PC-3 (cell line): ENCODE results near the gene KDM4C. TPM values are rescaled to one million over a fixed set of nuclear protein-coding genes. Genes with fewer than 3 reads are reported as not detected.

Experiments
- ATAC-seq: fragments of 200-7000 bp; cut with Tn5 transposase; 2 replicates; pipeline ENCODE4 v1.9.1; 2020; ENCODE audit warnings: mild to moderate bottlenecking, moderate library complexity
- BruUV-seq: library from RNA; stranded (reverse); fragments of 400-500 nt; replicated peaks from 2 replicates; lab custom pipeline; 2021; lab: Mats Ljungman, UMichigan
- CTCF ChIA-PET: fragments of 300-600 bp; sonication (Branson Sonifier 250); formaldehyde crosslinking; loops from one replicate; lab custom pipeline; 2022; ENCODE audit warnings: antibody characterized with exemption; lab: Charles Lee
- POLR2A ChIA-PET: fragments of 300-600 bp; sonication (Branson Sonifier 250); formaldehyde crosslinking; loops from one replicate; lab custom pipeline; 2022; ENCODE audit warnings: antibody characterized with exemption; ENCODE audit not compliant: unreplicated experiment; lab: Charles Lee
- DNase-seq: peaks from one replicate; pipeline ENCODE4 v3.0.0-alpha.2; 2015
- H2AFZ ChIP-seq: fragments of 300-600 bp; sonication (generic); 2 replicates; pipeline ENCODE4 v1.6.0; 2016; ENCODE audit warnings: antibody characterized with exemption, low read length
- H3F3A ChIP-seq: fragments of 300-600 bp; sonication (generic); one replicate; pipeline ENCODE4 v1.6.0; 2017; ENCODE audit warnings: antibody characterized with exemption, low read length, control low read depth, mild to moderate bottlenecking; ENCODE audit not compliant: unreplicated experiment
- H3K27ac ChIP-seq: fragments of 300-600 bp; sonication (generic); 2 replicates; pipeline ENCODE4 v1.5.1; 2016; ENCODE audit warnings: mild to moderate bottlenecking, low read length
- H3K27me3 ChIP-seq: fragments of 300-600 bp; sonication (generic); 2 replicates; pipeline ENCODE4 v1.6.1; 2016; ENCODE audit warnings: low read length, mixed read lengths
- H3K36me3 ChIP-seq: fragments of 300-600 bp; sonication (generic); 2 replicates; pipeline ENCODE4 v1.6.1; 2016; ENCODE audit warnings: low read depth, mixed run types, low read length, mixed read lengths
- H3K4me1 ChIP-seq: fragments of 300-600 bp; sonication (generic); 2 replicates; pipeline ENCODE4 v1.5.1; 2016; ENCODE audit warnings: low read length; ENCODE audit not compliant: insufficient read depth
- H3K4me2 ChIP-seq: fragments of 300-600 bp; sonication (generic); 2 replicates; pipeline ENCODE4 v1.6.0; 2016; ENCODE audit warnings: low read length
- H3K4me3 ChIP-seq: fragments of 300-600 bp; sonication (generic); 2 replicates; pipeline ENCODE4 v1.5.1; 2016; ENCODE audit warnings: mild to moderate bottlenecking, low read length, mixed read lengths
- H3K79me2 ChIP-seq: fragments of 300-600 bp; sonication (generic); 2 replicates; pipeline ENCODE4 v1.6.1; 2017; ENCODE audit warnings: low read length, mixed read lengths
- H3K9ac ChIP-seq: fragments of 300-600 bp; sonication (generic); 2 replicates; pipeline ENCODE4 v1.6.0; 2016; ENCODE audit warnings: mild to moderate bottlenecking, low read length
- H3K9me2 ChIP-seq: fragments of 300-600 bp; sonication (generic); replicated peaks from 2 replicates; pipeline ENCODE4 v1.6.1; 2016; ENCODE audit warnings: mixed run types, low read length, mixed read lengths
- H3K9me3 ChIP-seq: fragments of 300-600 bp; sonication (generic); 2 replicates; pipeline ENCODE4 v1.6.1; 2016; ENCODE audit warnings: low read length, mixed read lengths
- H4K20me1 ChIP-seq: fragments of 300-600 bp; sonication (generic); 2 replicates; pipeline ENCODE4 v1.6.1; 2016; ENCODE audit warnings: low read length, mixed read lengths
- EZH2 ChIP-seq: fragments of 300-600 bp; sonication (generic); IDR thresholded peaks from one replicate; pipeline ENCODE4 v1.6.1; 2017; ENCODE audit warnings: antibody characterized with exemption, mild to moderate bottlenecking, low read length; ENCODE audit not compliant: unreplicated experiment
- EZH2phosphoT487 ChIP-seq: fragments of 300-600 bp; sonication (generic); IDR thresholded peaks from 2 replicates; pipeline ENCODE4 v1.6.1; 2018; ENCODE audit warnings: mild to moderate bottlenecking, antibody characterized with exemption, low read length, borderline replicate concordance
- intact Hi-C: fragments of 100-400 bp; cut with micrococcal nuclease; formaldehyde crosslinking; loops from 2 replicates; pipeline ENCODE4 v1.9.0; 2023
- total RNA-seq: library from RNA; depleted of rRNA; stranded (reverse); fragments of >200 nt; gene quantifications from 2 replicates; pipeline ENCODE4 v1.2.3, GENCODE V29; 2014
- TF ChIP-seq, protein P1 (sequence below): fragments of 300-600 bp; sonication (generic); conservative IDR thresholded peaks from 2 replicates; pipeline ENCODE4 v1.5.1; 2017; ENCODE audit warnings: antibody characterized with exemption, low read depth, mild to moderate bottlenecking, low read length

Gene KDM4C
- total RNA-seq, 1 experiment from 2014 or later = 27.0 TPM

- H3K9me2 ChIP-seq = no peaks in the 10 kb centered on the region
- ChIA-PET POLR2A (no interaction called here), CTCF (no interaction called here)
- H3K27me3 ChIP-seq = no peaks in the 10 kb centered on the region
- ATAC-seq (no peak), DNase-seq (no peak)
- no peak overlapping the region for H3K4me3 ChIP-seq
- H3K27ac ChIP-seq = no peak overlapping the region
- no peak overlapping the region for H2AFZ ChIP-seq
- no peak overlapping the region for H3K4me2 ChIP-seq
- TF ChIP-seq, protein P1, sequence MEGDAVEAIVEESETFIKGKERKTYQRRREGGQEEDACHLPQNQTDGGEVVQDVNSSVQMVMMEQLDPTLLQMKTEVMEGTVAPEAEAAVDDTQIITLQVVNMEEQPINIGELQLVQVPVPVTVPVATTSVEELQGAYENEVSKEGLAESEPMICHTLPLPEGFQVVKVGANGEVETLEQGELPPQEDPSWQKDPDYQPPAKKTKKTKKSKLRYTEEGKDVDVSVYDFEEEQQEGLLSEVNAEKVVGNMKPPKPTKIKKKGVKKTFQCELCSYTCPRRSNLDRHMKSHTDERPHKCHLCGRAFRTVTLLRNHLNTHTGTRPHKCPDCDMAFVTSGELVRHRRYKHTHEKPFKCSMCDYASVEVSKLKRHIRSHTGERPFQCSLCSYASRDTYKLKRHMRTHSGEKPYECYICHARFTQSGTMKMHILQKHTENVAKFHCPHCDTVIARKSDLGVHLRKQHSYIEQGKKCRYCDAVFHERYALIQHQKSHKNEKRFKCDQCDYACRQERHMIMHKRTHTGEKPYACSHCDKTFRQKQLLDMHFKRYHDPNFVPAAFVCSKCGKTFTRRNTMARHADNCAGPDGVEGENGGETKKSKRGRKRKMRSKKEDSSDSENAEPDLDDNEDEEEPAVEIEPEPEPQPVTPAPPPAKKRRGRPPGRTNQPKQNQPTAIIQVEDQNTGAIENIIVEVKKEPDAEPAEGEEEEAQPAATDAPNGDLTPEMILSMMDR = no peak
- TF ChIP-seq EZH2 (no peak), EZH2phosphoT487 (no peak)
- intact Hi-C loops = no loop called here
- H3K36me3 ChIP-seq = no peaks in the 10 kb centered on the region
- no peaks in the 10 kb centered on the region for H3F3A ChIP-seq
- no peaks in the 10 kb centered on the region for H3K9me3 ChIP-seq
- H4K20me1 ChIP-seq = no peaks in the 10 kb centered on the region
- H3K4me1 ChIP-seq = no peaks in the 10 kb centered on the region
- BruUV-seq = no TSS peak
- no peaks in the 10 kb centered on the region for H3K79me2 ChIP-seq
- H3K9ac ChIP-seq = no peak overlapping the region
These were observed 220.8 kb downstream of the KDM4C start for GRCh38 chr9:6978591-6978990.

GRCh38 chr9:6984941-6985578 is 227.3 kb downstream of the KDM4C start:
- ChIA-PET CTCF (no interaction called here), POLR2A (no interaction called here)
- ATAC-seq (no peak), DNase-seq (no peak)
- Histone ChIP-seq H3K27me3 (no peaks in the 10 kb centered on the region), H4K20me1 (no peaks in the 10 kb centered on the region), H3K79me2 (no peaks in the 10 kb centered on the region), H3K4me2 (no peak overlapping the region), H3F3A (no peaks in the 10 kb centered on the region), H3K4me3 (no peak overlapping the region), H3K9me3 (no peaks in the 10 kb centered on the region), H3K9ac (no peak overlapping the region), H3K27ac (no peak overlapping the region), H3K4me1 (no peaks in the 10 kb centered on the region), H3K36me3 (no peaks in the 10 kb centered on the region), H3K9me2 (no peaks in the 10 kb centered on the region), H2AFZ (no peak overlapping the region)
- BruUV-seq = no TSS peak
- intact Hi-C loops = no loop called here
- TF ChIP-seq EZH2 (no peak), EZH2phosphoT487 (no peak)
- TF ChIP-seq, protein P1 = no peak

DNA sequence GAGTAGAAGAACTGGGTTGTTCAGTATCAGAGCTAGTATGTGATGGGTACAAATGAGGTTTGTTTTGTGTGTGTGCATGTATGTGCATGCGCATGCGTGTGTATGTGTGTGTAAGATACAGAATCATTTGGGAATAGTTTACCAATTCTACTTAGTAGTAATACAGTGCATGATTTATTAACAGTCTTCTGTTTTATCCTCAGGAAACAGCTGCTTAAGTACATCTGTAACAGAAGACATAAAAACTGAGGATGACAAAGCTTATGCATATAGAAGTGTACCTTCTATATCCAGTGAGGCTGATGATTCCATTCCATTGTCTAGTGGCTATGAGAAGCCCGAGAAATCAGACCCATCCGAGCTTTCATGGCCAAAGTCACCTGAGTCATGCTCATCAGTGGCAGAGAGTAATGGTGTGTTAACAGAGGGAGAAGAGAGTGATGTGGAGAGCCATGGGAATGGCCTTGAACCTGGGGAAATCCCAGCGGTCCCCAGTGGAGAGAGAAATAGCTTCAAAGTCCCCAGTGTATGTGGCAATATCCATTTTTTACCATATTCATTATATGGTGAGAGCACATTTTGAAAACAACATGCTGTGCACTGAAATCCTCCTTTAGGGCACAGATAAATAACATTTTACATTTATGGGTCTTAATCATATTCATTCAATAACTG is 228.5 kb downstream of the KDM4C start:
- CTCF ChIA-PET = no interaction called here
- no peak for ATAC-seq
- intact Hi-C loops = no loop called here

More for the DNA sequence above, 228.5 kb downstream of the KDM4C start:
- Histone ChIP-seq H2AFZ (no peak overlapping the region), H3K9ac (no peak overlapping the region), H3K36me3 (no peaks in the 10 kb centered on the region), H3K9me2 (no peaks in the 10 kb centered on the region), H3K27me3 (no peaks in the 10 kb centered on the region), H3K4me3 (no peak overlapping the region), H3F3A (no peaks in the 10 kb centered on the region), H3K4me1 (no peaks in the 10 kb centered on the region), H4K20me1 (no peaks in the 10 kb centered on the region), H3K4me2 (no peak overlapping the region), H3K79me2 (no peaks in the 10 kb centered on the region), H3K9me3 (no peaks in the 10 kb centered on the region), H3K27ac (no peak overlapping the region)
- POLR2A ChIA-PET = no interaction called here
- no TSS peak for BruUV-seq
- DNase-seq = no peak
- TF ChIP-seq EZH2phosphoT487 = no peak
